HG03045 (cell line): ENCODE measurements around the gene PROS1.

Experiments
- ATAC-seq: cut with Tn5 transposase; IDR thresholded peaks from one replicate; pipeline ENCODE4 v1.9.1; 2021; ENCODE audit warnings: mild to moderate bottlenecking, moderate library complexity; ENCODE audit not compliant: unreplicated experiment

The PROS1 gene

GRCh38 chr3:93973131-93974126, at the start of gene PROS1:
TSS of gene PROS1 (minus strand) at chr3:93973896. CDS start at chr3:93973749, 147 bp downstream.
- peak; percentile 95 for ATAC-seq

- no peak for ATAC-seq
Observed at GRCh38 chr3:94020293-94020692, 46.6 kb upstream of the PROS1 start.

- ATAC-seq = no peak
Observed at GRCh38 chr3:94019659-94020058, 46.0 kb upstream of the PROS1 start.

GRCh38 chr3:94015025-94015424, 41.3 kb upstream of the PROS1 start:
- no peak for ATAC-seq

GRCh38 chr3:94012185-94012584, 38.5 kb upstream of the PROS1 start:
- ATAC-seq = no peak

GRCh38 chr3:94011233-94011711, 37.6 kb upstream of the PROS1 start:
- ATAC-seq = no peak

GRCh38 chr3:94009608-94010007, 35.9 kb upstream of the PROS1 start:
- no peak for ATAC-seq

- ATAC-seq = no peak
Observed at GRCh38 chr3:94008253-94008652, 34.6 kb upstream of the PROS1 start.

- ATAC-seq = peak; percentile 86
Observed at GRCh38 chr3:94004301-94004910, 30.7 kb upstream of the PROS1 start.

- no peak for ATAC-seq
Observed at GRCh38 chr3:94001827-94002495, 28.3 kb upstream of the PROS1 start.

GRCh38 chr3:94001191-94001590, 27.5 kb upstream of the PROS1 start:
- ATAC-seq = no peak

GRCh38 chr3:93994056-93994455, 20.4 kb upstream of the PROS1 start:
- ATAC-seq = no peak

- ATAC-seq = no peak
Observed at GRCh38 chr3:93992207-93992606, 18.5 kb upstream of the PROS1 start.

GRCh38 chr3:93991631-93992030, 17.9 kb upstream of the PROS1 start:
- no peak for ATAC-seq

GRCh38 chr3:93989241-93989640, 15.5 kb upstream of the PROS1 start:
- ATAC-seq = no peak

- ATAC-seq = no peak
Observed at GRCh38 chr3:93988764-93989163, 15.1 kb upstream of the PROS1 start.

GRCh38 chr3:93988283-93988682, 14.6 kb upstream of the PROS1 start:
- ATAC-seq = no peak

GRCh38 chr3:93984618-93985017, 10.9 kb upstream of the PROS1 start:
- no peak for ATAC-seq

GRCh38 chr3:93983408-93983807, 9.7 kb upstream of the PROS1 start:
- no peak for ATAC-seq

GRCh38 chr3:93981649-93982048, 8.0 kb upstream of the PROS1 start:
- ATAC-seq = no peak
